ENCODE measurements around the gene FAIM2. TPM values are rescaled to one million over a fixed set of nuclear protein-coding genes. Genes with fewer than 3 reads are reported as not detected.

Gene FAIM2
- total RNA-seq (2022; extraction: Qiagen RNA extraction): 0.01 to 0.13 TPM (median 0.03 TPM) in 3 of 5 replicates, not detected in the others

GRCh38 chr12:49903700-49904423 is at the start of gene FAIM2:
FAIM2 (minus strand) TSS chr12:49903900; CDS start chr12:49903792, 108 bp downstream.

GRCh38 chr12:49950273-49951251 is 46.9 kb upstream of the FAIM2 start, which contains the start of gene AQP2:
AQP2 (plus strand) TSS chr12:49950737; CDS start chr12:49950831, 94 bp downstream.

GRCh38 chr12:49842519-49843352 is 61.0 kb downstream of the FAIM2 start, which contains the start of gene BCDIN3D:
BCDIN3D (minus strand) TSS chr12:49843106; CDS start chr12:49843087, 19 bp downstream.

GRCh38 chr12:49828133-49829091 is 75.3 kb downstream of the FAIM2 start, which contains the start of gene NCKAP5L:
NCKAP5L (minus strand) TSS chr12:49828413; CDS start chr12:49804044, 24,369 bp downstream.

Other genes starting within 250 kb of the FAIM2 start
- gene FMNL3, start 196.5 kb downstream of the FAIM2 start, total RNA-seq (2022; extraction: Qiagen RNA extraction): 1.3 to 2.4 TPM (median 1.9 TPM) in 5 replicates
- gene TMBIM6, start 162.3 kb downstream of the FAIM2 start, total RNA-seq (2022; extraction: Qiagen RNA extraction): 440 to 491 TPM (median 480 TPM) in 5 replicates
- 8.2 to 10.1 TPM (median 9.5 TPM) in 5 replicates for gene NCKAP5L, start 75.5 kb downstream of the FAIM2 start, total RNA-seq (2022; extraction: Qiagen RNA extraction)
- 4.1 to 4.5 TPM (median 4.1 TPM) in 5 replicates for gene BCDIN3D, start 60.8 kb downstream of the FAIM2 start, total RNA-seq (2022; extraction: Qiagen RNA extraction)
- not detected in 5 replicates for gene AQP2, start 46.8 kb upstream of the FAIM2 start, total RNA-seq (2022; extraction: Qiagen RNA extraction)
- gene AQP5, start 58.0 kb upstream of the FAIM2 start, total RNA-seq (2022; extraction: Qiagen RNA extraction): not detected in 5 replicates
- not detected in 5 replicates for gene AQP6, start 69.0 kb upstream of the FAIM2 start, total RNA-seq (2022; extraction: Qiagen RNA extraction)
- gene RACGAP1, start 121.6 kb upstream of the FAIM2 start, total RNA-seq (2022; extraction: Qiagen RNA extraction): 70.1 to 96.3 TPM (median 77.2 TPM) in 5 replicates
- 4.3 to 6.1 TPM (median 5.0 TPM) in 5 replicates for gene ASIC1, start 153.7 kb upstream of the FAIM2 start, total RNA-seq (2022; extraction: Qiagen RNA extraction)
- 63.8 to 78.3 TPM (median 65.4 TPM) in 5 replicates for gene SMARCD1, start 181.4 kb upstream of the FAIM2 start, total RNA-seq (2022; extraction: Qiagen RNA extraction)
- gene GPD1, start 200.1 kb upstream of the FAIM2 start, total RNA-seq (2022; extraction: Qiagen RNA extraction): 0.09 to 0.32 TPM (median 0.14 TPM) in 5 replicates
- gene COX14, start 208.3 kb upstream of the FAIM2 start, total RNA-seq (2022; extraction: Qiagen RNA extraction): 66.0 to 81.1 TPM (median 71.3 TPM) in 5 replicates

Measured in A549 treated with AZD2906 at 1 μM for 4 hours (cell line).